GM10248 (cell line): ENCODE results near the gene DAZ4.
"Not testable (repeated sequence)": the region's sequence is repeated elsewhere in the genome, so short reads cannot be mapped to it uniquely, and the experiment has no call there.

Source experiments
- CTCF ChIA-PET: fragments of 300-600 bp; sonication (Branson Sonifier 250); formaldehyde crosslinking; extraction: SDS; loops from one replicate; lab custom pipeline; 2021; ENCODE audit warnings: antibody characterized with exemption; lab: Yijun Ruan, JAX
- POLR2A ChIA-PET: fragments of 350-650 bp; sonication (Branson Sonifier 250); formaldehyde crosslinking; extraction: SDS; loops from one replicate; lab custom pipeline; 2020; ENCODE audit warnings: antibody characterized with exemption; lab: Yijun Ruan, JAX
- DNase-seq: peaks from one replicate; pipeline ENCODE4 v3.0.0; 2012; ENCODE audit errors: extremely low spot score

DAZ4 gene, protein sequence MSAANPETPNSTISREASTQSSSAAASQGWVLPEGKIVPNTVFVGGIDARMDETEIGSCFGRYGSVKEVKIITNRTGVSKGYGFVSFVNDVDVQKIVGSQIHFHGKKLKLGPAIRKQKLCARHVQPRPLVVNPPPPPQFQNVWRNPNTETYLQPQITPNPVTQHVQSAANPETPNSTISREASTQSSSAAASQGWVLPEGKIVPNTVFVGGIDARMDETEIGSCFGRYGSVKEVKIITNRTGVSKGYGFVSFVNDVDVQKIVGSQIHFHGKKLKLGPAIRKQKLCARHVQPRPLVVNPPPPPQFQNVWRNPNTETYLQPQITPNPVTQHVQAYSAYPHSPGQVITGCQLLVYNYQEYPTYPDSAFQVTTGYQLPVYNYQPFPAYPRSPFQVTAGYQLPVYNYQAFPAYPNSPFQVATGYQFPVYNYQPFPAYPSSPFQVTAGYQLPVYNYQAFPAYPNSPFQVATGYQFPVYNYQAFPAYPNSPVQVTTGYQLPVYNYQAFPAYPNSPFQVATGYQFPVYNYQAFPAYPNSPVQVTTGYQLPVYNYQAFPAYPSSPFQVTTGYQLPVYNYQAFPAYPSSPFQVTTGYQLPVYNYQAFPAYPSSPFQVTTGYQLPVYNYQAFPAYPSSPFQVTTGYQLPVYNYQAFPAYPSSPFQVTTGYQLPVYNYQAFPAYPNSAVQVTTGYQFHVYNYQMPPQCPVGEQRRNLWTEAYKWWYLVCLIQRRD

GRCh38 chrY:24833619-24834018 is at the start of gene DAZ4:
Gene DAZ4, plus strand, starts transcription at chrY:24833919. Its CDS starts 208 bp downstream, at chrY:24834127.
- DNase-seq, CTCF ChIA-PET, POLR2A ChIA-PET: not testable (repeated sequence)

DNA sequence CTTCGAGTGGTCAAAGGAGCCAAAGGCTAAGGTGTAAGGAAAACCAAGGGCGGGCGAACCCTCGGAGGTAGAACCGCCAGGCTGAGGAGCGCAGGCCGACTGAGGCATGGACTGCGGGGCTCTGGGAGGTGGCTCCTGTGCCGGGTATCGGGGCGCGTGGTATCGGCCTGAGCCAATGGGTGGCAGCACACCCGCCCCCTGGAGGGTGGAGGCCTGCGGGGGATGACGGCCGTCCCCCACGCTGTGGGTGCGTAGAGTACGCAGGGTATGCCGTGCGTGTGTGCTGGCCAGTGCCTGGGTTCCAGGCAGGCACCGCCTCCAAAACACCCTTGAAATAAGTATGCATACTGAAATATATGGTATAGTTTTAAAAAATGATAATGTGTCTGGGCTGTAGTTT is 20.4 kb upstream of the DAZ4 start, which contains the start of gene DAZ3:
Gene DAZ3 (minus strand): TSS at position 101 of the 400 bp plus-strand sequence. CDS start 208 bp downstream, outside the sequence.
- DNase-seq, CTCF ChIA-PET, POLR2A ChIA-PET: not testable (repeated sequence)

- CTCF ChIA-PET, POLR2A ChIA-PET, DNase-seq: not testable (repeated sequence)
Observed at GRCh38 chrY:24821836-24822235, 11.9 kb upstream of the DAZ4 start.

GRCh38 chrY:24824184-24824879 is 9.4 kb upstream of the DAZ4 start:
- DNase-seq, POLR2A ChIA-PET, CTCF ChIA-PET: not testable (repeated sequence)

- CTCF ChIA-PET, DNase-seq, POLR2A ChIA-PET: not testable (repeated sequence)
Observed at GRCh38 chrY:24825069-24825468, 8.7 kb upstream of the DAZ4 start.
